Prostate gland (tissue), 2 donors: Measurements from ENCODE around the gene DNAJB5.

Source experiments
- POLR2A ChIP-seq: fragments of 450-650 bp; IDR thresholded peaks from one replicate; pipeline ENCODE4 v1.6.1; 2016; ENCODE audit warnings: antibody characterized with exemption, mild to moderate bottlenecking
- POLR2AphosphoS5 ChIP-seq: sonication (generic); formaldehyde crosslinking; IDR thresholded peaks from one replicate; pipeline ENCODE4 v1.6.1; 2017; ENCODE audit warnings: antibody characterized with exemption
- TF ChIP-seq, protein P1 (sequence below), 4 experiments: fragments of 200-600 bp in 2 of 4; fragments of 450-650 bp in 2 of 4; sonication (generic) in 2 of 4; IDR thresholded peaks; 1 replicate in 3 of 4; 2 replicates in 1 of 4; pipeline ENCODE4 v1.5.1; 2016 to 2019; ENCODE audit warnings: antibody characterized with exemption in 4 of 4, mild to moderate bottlenecking in 2 of 4, moderate library complexity in 2 of 4

DNA sequence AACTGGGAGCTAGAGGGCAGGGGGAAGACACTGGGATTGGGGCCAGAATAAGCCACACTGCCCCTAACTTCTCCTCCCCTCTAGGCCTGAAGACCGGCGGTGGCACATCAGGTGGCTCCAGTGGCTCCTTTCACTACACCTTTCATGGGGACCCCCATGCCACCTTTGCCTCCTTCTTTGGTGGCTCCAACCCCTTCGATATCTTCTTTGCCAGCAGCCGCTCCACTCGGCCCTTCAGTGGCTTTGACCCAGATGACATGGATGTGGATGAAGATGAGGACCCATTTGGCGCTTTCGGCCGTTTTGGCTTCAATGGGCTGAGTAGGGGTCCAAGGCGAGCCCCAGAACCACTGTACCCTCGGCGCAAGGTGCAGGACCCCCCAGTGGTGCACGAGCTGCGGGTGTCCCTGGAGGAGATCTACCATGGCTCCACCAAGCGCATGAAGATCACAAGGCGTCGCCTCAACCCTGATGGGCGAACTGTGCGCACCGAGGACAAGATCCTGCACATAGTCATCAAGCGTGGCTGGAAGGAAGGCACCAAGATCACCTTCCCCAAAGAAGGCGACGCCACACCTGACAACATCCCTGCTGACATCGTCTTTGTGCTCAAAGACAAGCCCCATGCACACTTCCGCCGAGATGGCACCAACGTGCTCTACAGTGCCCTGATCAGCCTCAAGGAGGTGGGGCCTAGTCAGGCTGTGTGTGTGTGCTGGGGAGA is 6.8 kb downstream of the DNAJB5 start:
- TF ChIP-seq POLR2AphosphoS5 (no peak), POLR2A (no peak)
- TF ChIP-seq, protein P1, sequence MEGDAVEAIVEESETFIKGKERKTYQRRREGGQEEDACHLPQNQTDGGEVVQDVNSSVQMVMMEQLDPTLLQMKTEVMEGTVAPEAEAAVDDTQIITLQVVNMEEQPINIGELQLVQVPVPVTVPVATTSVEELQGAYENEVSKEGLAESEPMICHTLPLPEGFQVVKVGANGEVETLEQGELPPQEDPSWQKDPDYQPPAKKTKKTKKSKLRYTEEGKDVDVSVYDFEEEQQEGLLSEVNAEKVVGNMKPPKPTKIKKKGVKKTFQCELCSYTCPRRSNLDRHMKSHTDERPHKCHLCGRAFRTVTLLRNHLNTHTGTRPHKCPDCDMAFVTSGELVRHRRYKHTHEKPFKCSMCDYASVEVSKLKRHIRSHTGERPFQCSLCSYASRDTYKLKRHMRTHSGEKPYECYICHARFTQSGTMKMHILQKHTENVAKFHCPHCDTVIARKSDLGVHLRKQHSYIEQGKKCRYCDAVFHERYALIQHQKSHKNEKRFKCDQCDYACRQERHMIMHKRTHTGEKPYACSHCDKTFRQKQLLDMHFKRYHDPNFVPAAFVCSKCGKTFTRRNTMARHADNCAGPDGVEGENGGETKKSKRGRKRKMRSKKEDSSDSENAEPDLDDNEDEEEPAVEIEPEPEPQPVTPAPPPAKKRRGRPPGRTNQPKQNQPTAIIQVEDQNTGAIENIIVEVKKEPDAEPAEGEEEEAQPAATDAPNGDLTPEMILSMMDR (IDR thresholded peaks at IDR 0.05): no peak
